HG02938 (cell line): ENCODE results near the gene THUMPD1.
"Not testable (repeated sequence)": the region's sequence is repeated elsewhere in the genome, so short reads cannot be mapped to it uniquely, and the experiment has no call there.

Experiments used
- ATAC-seq: cut with Tn5 transposase; IDR thresholded peaks from one replicate; pipeline ENCODE4 v1.9.1; 2021; ENCODE audit warnings: mild to moderate bottlenecking, moderate library complexity; ENCODE audit not compliant: unreplicated experiment

The THUMPD1 gene

GRCh38 chr16:20741554-20742285 lies at the start of gene THUMPD1:
Gene THUMPD1 (minus strand): TSS chr16:20741818. CDS start chr16:20741739, 79 bp downstream.
- ATAC-seq, result peak; percentile 79

GRCh38 chr16:20789130-20789529 lies 47.5 kb upstream of the THUMPD1 start:
- no peak for ATAC-seq

GRCh38 chr16:20784204-20784603 lies 42.6 kb upstream of the THUMPD1 start:
- ATAC-seq, result no peak

- no peak for ATAC-seq
Observed at GRCh38 chr16:20782470-20782869, 40.9 kb upstream of the THUMPD1 start.

GRCh38 chr16:20781697-20782096 lies 40.1 kb upstream of the THUMPD1 start:
- no peak for ATAC-seq

GRCh38 chr16:20774703-20775362 lies 33.2 kb upstream of the THUMPD1 start:
- no peak for ATAC-seq

- no peak for ATAC-seq
Observed at GRCh38 chr16:20773679-20774078, 32.1 kb upstream of the THUMPD1 start.

- ATAC-seq, result no peak
Observed at GRCh38 chr16:20768818-20769217, 27.2 kb upstream of the THUMPD1 start.

GRCh38 chr16:20768121-20768520 lies 26.5 kb upstream of the THUMPD1 start:
- no peak for ATAC-seq

- no peak for ATAC-seq
Observed at GRCh38 chr16:20767577-20767976, 26.0 kb upstream of the THUMPD1 start.

GRCh38 chr16:20766294-20766693 lies 24.7 kb upstream of the THUMPD1 start:
- ATAC-seq, result no peak

GRCh38 chr16:20765732-20766131 lies 24.1 kb upstream of the THUMPD1 start:
- no peak for ATAC-seq

- ATAC-seq, result not testable (repeated sequence)
Observed at GRCh38 chr16:20764448-20764847, 22.8 kb upstream of the THUMPD1 start.

GRCh38 chr16:20763461-20764232 lies 22.0 kb upstream of the THUMPD1 start, which contains the start of gene ACSM3:
Gene ACSM3 (plus strand): TSS chr16:20764014. CDS start chr16:20770035, 6,021 bp downstream.
- ATAC-seq, result peak; percentile 97

- ATAC-seq, result no peak
Observed at GRCh38 chr16:20762404-20763123, 20.9 kb upstream of the THUMPD1 start.

GRCh38 chr16:20761175-20761574 lies 19.6 kb upstream of the THUMPD1 start:
- ATAC-seq, result no peak

GRCh38 chr16:20760346-20760745 lies 18.7 kb upstream of the THUMPD1 start:
- no peak for ATAC-seq

- ATAC-seq, result not testable (repeated sequence)
Observed at GRCh38 chr16:20755799-20756198, 14.2 kb upstream of the THUMPD1 start.

GRCh38 chr16:20755238-20755637 lies 13.6 kb upstream of the THUMPD1 start:
- no peak for ATAC-seq

GRCh38 chr16:20753727-20754126 lies 12.1 kb upstream of the THUMPD1 start:
- no peak for ATAC-seq

- no peak for ATAC-seq
Observed at GRCh38 chr16:20750558-20750957, 8.9 kb upstream of the THUMPD1 start.
